HepG2 (cell line): Measurements from ENCODE around the gene SYNJ2. TPM values are rescaled to one million over a fixed set of nuclear protein-coding genes. Genes with fewer than 3 reads are reported as not detected.

Experiments
- CEBPZ ChIP-seq: IDR thresholded peaks from 2 replicates; pipeline ENCODE4 v1.6.1; 2012; ENCODE audit warnings: low read length, improper control_type of control experiment
- CHD2 ChIP-seq: IDR thresholded peaks from 2 replicates; pipeline ENCODE4 v1.6.1; 2011; ENCODE audit warnings: low read depth, low read length, improper control_type of control experiment
- ELK4 ChIP-seq: sonication (generic); formaldehyde crosslinking; IDR thresholded peaks from 2 replicates; pipeline ENCODE4 v1.9.0; 2021; ENCODE audit warnings: missing genetic modification reagents, borderline replicate concordance
- ESRRA ChIP-seq: sonication (generic); formaldehyde crosslinking; IDR thresholded peaks from 2 replicates; pipeline ENCODE4 v1.5.1; 2020; ENCODE audit warnings: mild to moderate bottlenecking, low read depth, missing genetic modification reagents
- HOXA5 ChIP-seq: sonication (generic); formaldehyde crosslinking; IDR thresholded peaks from 2 replicates; pipeline ENCODE4 v1.4.0; 2020; ENCODE audit warnings: missing genetic modification reagents
- LCORL ChIP-seq, 2 experiments: fragments of 450-650 bp in 1 of 2; sonication (generic) in 1 of 2; formaldehyde crosslinking in 1 of 2; IDR thresholded peaks; 2 replicates each; pipeline versions ENCODE4 v1.5.0 to v1.6.1; 2017 to 2020; ENCODE audit warnings: antibody characterized with exemption in 1 of 2, missing genetic modification reagents in 1 of 2
- RXRA ChIP-seq: sonication (generic); formaldehyde crosslinking; IDR thresholded peaks from 2 replicates; pipeline ENCODE4 v1.5.1; 2020; ENCODE audit warnings: missing genetic modification reagents
- SALL2 ChIP-seq: sonication (generic); formaldehyde crosslinking; IDR thresholded peaks from 2 replicates; pipeline ENCODE4 v1.8.1; 2023; ENCODE audit warnings: mild to moderate bottlenecking, missing genetic modification reagents, inconsistent platforms
- STAG1 ChIP-seq: sonication (generic); formaldehyde crosslinking; IDR thresholded peaks from 2 replicates; pipeline ENCODE4 v1.4.0; 2020; ENCODE audit warnings: missing genetic modification reagents
- THAP11 ChIP-seq: IDR thresholded peaks from 2 replicates; pipeline ENCODE4 v1.6.1; 2016; ENCODE audit warnings: missing biosample characterization, missing genetic modification reagents
- THAP7 ChIP-seq: sonication (generic); formaldehyde crosslinking; IDR thresholded peaks from 2 replicates; pipeline ENCODE4 v1.8.1; 2023; ENCODE audit warnings: mild to moderate bottlenecking, missing genetic modification reagents
- TMF1 ChIP-seq: sonication (generic); formaldehyde crosslinking; IDR thresholded peaks from 2 replicates; pipeline ENCODE4 v1.8.1; 2022; ENCODE audit warnings: low read depth, missing genetic modification reagents
- ZBTB37 ChIP-seq: sonication (generic); formaldehyde crosslinking; IDR thresholded peaks from 2 replicates; pipeline ENCODE4 v1.4.0; 2020; ENCODE audit warnings: mild to moderate bottlenecking, missing genetic modification reagents
- ZNF432 ChIP-seq: sonication (generic); formaldehyde crosslinking; IDR thresholded peaks from 2 replicates; pipeline ENCODE4 v1.5.0; 2020; ENCODE audit warnings: missing genetic modification reagents, mild to moderate bottlenecking, borderline replicate concordance
- ZNF543 ChIP-seq: sonication (generic); formaldehyde crosslinking; IDR thresholded peaks from 2 replicates; pipeline ENCODE4 v1.4.0; 2020; ENCODE audit warnings: mild to moderate bottlenecking, missing genetic modification reagents
- ZNF576 ChIP-seq: sonication (generic); formaldehyde crosslinking; IDR thresholded peaks from 2 replicates; pipeline ENCODE4 v1.4.0; 2020; ENCODE audit warnings: mild to moderate bottlenecking, missing genetic modification reagents
- polyA plus RNA-seq, 8 experiments: library from polyadenylated mRNA; depleted of rRNA in 3 of 8; stranded (reverse) in 7 of 8; unstranded in 1 of 8; fragments of >200 nt; fragmentation: Illumina TruSeq in 4 of 8; extraction: Trizol in 4 of 8; gene quantifications; 2 replicates each; pipeline versions ENCODE4 v1.2.1 to v1.2.3, GENCODE V29; 2011 to 2016; ENCODE audit warnings: low read depth in 4 of 8, missing spikeins in 1 of 8, mixed read lengths in 1 of 8; ENCODE audit not compliant: insufficient read depth in 1 of 8
- total RNA-seq, 5 experiments: library from RNA; depleted of rRNA; stranded (reverse); fragments of >200 nt; fragmentation: Illumina TruSeq; extraction: Trizol; gene quantifications; 2 replicates each; pipeline ENCODE4 v1.2.3, GENCODE V29; 2016; ENCODE audit warnings: low read depth in 1 of 5
- TF ChIP-seq, protein P1 (sequence below): sonication (generic); formaldehyde crosslinking; IDR thresholded peaks from 2 replicates; pipeline ENCODE4 v1.5.0; 2020; ENCODE audit warnings: missing genetic modification reagents, mild to moderate bottlenecking, borderline replicate concordance

SYNJ2 gene
- total and polyA plus RNA-seq, 2 of the 13 experiments (the other 11 are each of a cell fraction or from before 2014, with no cell fraction given), result 39.1 to 57.6 TPM

DNA sequence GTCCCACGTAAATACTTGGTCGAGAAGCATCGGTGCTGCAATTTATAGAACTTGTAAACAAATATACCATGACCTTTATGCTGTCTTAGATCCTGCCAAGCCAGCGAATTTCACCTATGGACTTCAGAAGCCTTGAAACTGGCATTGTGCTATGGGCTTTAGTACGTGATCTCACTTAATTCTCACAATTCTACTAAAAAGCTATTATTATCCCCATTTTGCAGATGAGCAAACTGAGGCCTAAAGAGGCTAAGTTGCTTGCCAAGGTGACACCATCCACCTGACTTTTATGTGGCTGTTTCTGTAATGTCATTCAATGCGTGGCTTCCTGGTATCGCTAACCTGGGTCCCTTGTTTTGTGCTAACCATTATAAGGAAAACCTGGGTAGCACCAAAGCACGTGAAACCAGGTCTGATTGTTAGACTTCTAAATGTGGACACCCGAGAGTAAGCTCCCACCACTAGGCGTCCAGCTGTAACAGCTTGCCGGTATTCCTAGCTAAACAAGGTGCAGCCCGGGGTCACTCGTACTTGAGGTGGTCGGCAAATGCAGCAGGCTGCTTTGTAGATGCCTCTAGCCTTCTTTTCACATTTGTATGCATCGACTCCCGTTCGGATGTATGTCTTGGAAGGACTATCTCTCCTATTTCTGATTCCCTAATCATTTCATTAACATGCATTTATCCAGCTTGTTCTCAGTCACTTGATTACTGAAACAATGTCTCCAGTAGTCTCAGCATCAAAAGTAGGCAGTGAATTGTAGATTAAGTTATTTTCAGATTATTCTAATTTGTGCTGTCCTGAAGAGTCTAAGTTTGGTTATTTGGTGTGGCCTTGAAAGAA is 1.1 kb downstream of the SYNJ2 start (continued):
- TF ChIP-seq ZNF576 (CRISPR knock-in tag) (no peak), TMF1 (CRISPR knock-in tag) (no peak), ZBTB37 (no peak), THAP11 (no peak), ZNF432 (CRISPR knock-in tag) (no peak), LCORL (IDR thresholded peaks at IDR 0.05) (no peak), LCORL (CRISPR knock-in tag; IDR thresholded peaks at IDR 0.05) (peak; percentile 9; the same call in 1 of the 2 replicates), SALL2 (CRISPR knock-in tag) (no peak), THAP7 (no peak), ZNF543 (CRISPR knock-in tag) (0 out of 2 replicates have a peak, but pooled peaks have one; percentile 36), ESRRA (CRISPR knock-in tag) (no peak), CHD2 (no peak), STAG1 (CRISPR knock-in tag) (peak; percentile 68), ELK4 (CRISPR knock-in tag) (no peak), CEBPZ (no peak), RXRA (peak; percentile 68; the same call in 1 of the 2 replicates), HOXA5 (CRISPR knock-in tag) (no peak)
- TF ChIP-seq, protein P1, sequence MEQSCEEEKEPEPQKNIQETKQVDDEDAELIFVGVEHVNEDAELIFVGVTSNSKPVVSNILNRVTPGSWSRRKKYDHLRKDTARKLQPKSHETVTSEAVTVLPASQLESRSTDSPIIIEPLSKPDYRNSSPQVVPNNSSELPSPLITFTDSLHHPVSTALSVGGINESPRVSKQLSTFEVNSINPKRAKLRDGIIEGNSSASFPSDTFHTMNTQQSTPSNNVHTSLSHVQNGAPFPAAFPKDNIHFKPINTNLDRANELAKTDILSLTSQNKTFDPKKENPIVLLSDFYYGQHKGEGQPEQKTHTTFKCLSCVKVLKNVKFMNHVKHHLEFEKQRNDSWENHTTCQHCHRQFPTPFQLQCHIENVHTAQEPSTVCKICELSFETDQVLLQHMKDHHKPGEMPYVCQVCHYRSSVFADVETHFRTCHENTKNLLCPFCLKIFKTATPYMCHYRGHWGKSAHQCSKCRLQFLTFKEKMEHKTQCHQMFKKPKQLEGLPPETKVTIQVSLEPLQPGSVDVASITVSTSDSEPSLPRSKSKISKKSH (CRISPR knock-in tag), result no peak
